K562 (cell line): ENCODE measurements around the gene SLC17A9. TPM values are rescaled to one million over a fixed set of nuclear protein-coding genes. Genes with fewer than 3 reads are reported as not detected.

ENCODE experiments used
- ATAC-seq: fragments of 200-7000 bp; cut with Tn5 transposase; 3 replicates; pipeline ENCODE4 v1.9.1; 2020; ENCODE audit warnings: moderate library complexity
- BruUV-seq: library from RNA; stranded (reverse); fragments of 400-500 nt; replicated peaks from 2 replicates; lab custom pipeline; 2021; lab: Mats Ljungman, UMichigan
- CTCF ChIA-PET: fragments of 300-600 bp; formaldehyde crosslinking; extraction: SDS; loops from one replicate; lab custom pipeline; 2021; ENCODE audit warnings: low intra/inter-chr PET ratio; lab: Yijun Ruan, JAX
- POLR2A ChIA-PET: fragments of 300-600, 350-650 bp; sonication (Branson Sonifier 250); formaldehyde crosslinking; extraction: SDS; loops from one replicate; lab custom pipeline; 2021; ENCODE audit warnings: antibody characterized with exemption, inconsistent platforms; lab: Yijun Ruan, JAX
- DNase-seq, 4 experiments: peaks; one replicate each; pipeline versions ENCODE4 v3.0.0 to v3.0.0-alpha.2; 2011 to 2018; ENCODE audit warnings: low spot score in 3 of 4, mixed read lengths in 3 of 4; ENCODE audit errors: extremely low read depth in 1 of 4
- FAIRE-seq: peaks from 2 replicates; lab custom pipeline; 2011; peaks lifted over from hg19 to GRCh38; lab: Jason Lieb, UNC
- H2AFZ ChIP-seq: 2 replicates; pipeline ENCODE4 v1.6.0; 2011; ENCODE audit warnings: low read depth, low read length, control low read depth, inconsistent platforms
- H3K27ac ChIP-seq: fragments of 200-600 bp; 3 replicates; pipeline ENCODE4 v1.8.0; 2011; ENCODE audit warnings: low read depth, mild to moderate bottlenecking, control low read depth, inconsistent platforms, low read length, moderate library complexity, mixed read lengths; ENCODE audit errors: extremely low read depth
- H3K27me3 ChIP-seq, 2 experiments: fragments of 300-600 bp in 1 of 2; 2 replicates in 1 of 2; 3 replicates in 1 of 2; pipeline versions ENCODE4 v1.6.0 to v1.8.0; 2011; ENCODE audit warnings: inconsistent platforms in 2 of 2, low read length in 2 of 2, mild to moderate bottlenecking in 1 of 2, mixed read lengths in 1 of 2, moderate library complexity in 1 of 2; ENCODE audit not compliant: control insufficient read depth in 2 of 2, insufficient read depth in 2 of 2
- H3K36me3 ChIP-seq: fragments of 300-600 bp; 3 replicates; pipeline ENCODE4 v1.8.0; 2011; ENCODE audit warnings: mild to moderate bottlenecking, low read length, inconsistent platforms; ENCODE audit not compliant: control insufficient read depth, insufficient read depth
- H3K4me1 ChIP-seq, 2 experiments: fragments of 200-600 bp in 1 of 2; replicated peaks in 1 of 2; 2 replicates in 1 of 2; 3 replicates in 1 of 2; pipeline versions ENCODE4 v1.5.1 to v1.8.0; 2011; ENCODE audit warnings: inconsistent platforms in 2 of 2, low read length in 2 of 2, mild to moderate bottlenecking in 1 of 2, mixed read lengths in 1 of 2, moderate library complexity in 1 of 2; ENCODE audit not compliant: control insufficient read depth in 2 of 2, insufficient read depth in 2 of 2
- H3K4me2 ChIP-seq: 2 replicates; pipeline ENCODE4 v1.6.1; 2011; ENCODE audit warnings: low read length, control low read depth, inconsistent platforms, mixed read lengths; ENCODE audit not compliant: insufficient read depth
- H3K4me3 ChIP-seq: fragments of 200-600 bp; sonication (generic), shearing (Covaris generic); 2 replicates; pipeline ENCODE4 v1.5.1; 2016; ENCODE audit warnings: control low read depth, inconsistent platforms
- H3K79me2 ChIP-seq: fragments of 200-600 bp; 3 replicates; pipeline ENCODE4 v1.8.0; 2011; ENCODE audit warnings: low read length, inconsistent platforms; ENCODE audit not compliant: control insufficient read depth, insufficient read depth
- H3K9ac ChIP-seq, 2 experiments: 2 replicates each; pipeline versions ENCODE4 v1.6.0 to v1.6.1; 2011; ENCODE audit warnings: low read depth in 2 of 2, low read length in 2 of 2, control low read depth in 1 of 2, inconsistent platforms in 1 of 2, mild to moderate bottlenecking in 1 of 2, mixed read lengths in 1 of 2; ENCODE audit not compliant: insufficient read depth in 1 of 2
- H3K9me1 ChIP-seq: one replicate; pipeline ENCODE4 v1.6.0; 2011; ENCODE audit warnings: inconsistent platforms, mild to moderate bottlenecking, low read length, moderate library complexity; ENCODE audit not compliant: control insufficient read depth, insufficient read depth
- H3K9me3 ChIP-seq: replicated peaks from 2 replicates; pipeline ENCODE4 v1.5.1; 2011; ENCODE audit warnings: low read depth, low read length, inconsistent platforms; ENCODE audit not compliant: control insufficient read depth, insufficient read depth
- H4K20me1 ChIP-seq: replicated peaks from 2 replicates; pipeline ENCODE4 v1.6.1; 2011; ENCODE audit warnings: low read length, inconsistent platforms, mixed read lengths; ENCODE audit not compliant: control insufficient read depth, insufficient read depth
- KLF1 ChIP-seq: fragments of 450-650 bp; IDR thresholded peaks from 2 replicates; pipeline ENCODE4 v1.6.1; 2016; ENCODE audit warnings: missing genetic modification characterization, missing compliant biosample characterization
- MEIS2 ChIP-seq: fragments of 450-650 bp; IDR thresholded peaks from 2 replicates; pipeline ENCODE4 v1.6.1; 2014; ENCODE audit warnings: mild to moderate bottlenecking; ENCODE audit not compliant: partially characterized antibody
- NONO ChIP-seq, 2 experiments: fragments of 200-400 bp in 1 of 2; fragments of 450-650 bp in 1 of 2; formaldehyde crosslinking in 1 of 2; IDR thresholded peaks; 2 replicates each; pipeline ENCODE4 v1.6.1; 2017; ENCODE audit warnings: low read depth in 2 of 2, mild to moderate bottlenecking in 2 of 2, moderate library complexity in 2 of 2, low read length in 1 of 2
- NR1H2 ChIP-seq: sonication (generic); formaldehyde crosslinking; IDR thresholded peaks from 2 replicates; pipeline ENCODE4 v1.4.0; 2020; ENCODE audit warnings: mild to moderate bottlenecking, missing genetic modification reagents
- TCF3 ChIP-seq: sonication (generic); formaldehyde crosslinking; IDR thresholded peaks from 2 replicates; pipeline ENCODE4 v1.4.0; 2020; ENCODE audit warnings: mild to moderate bottlenecking, missing genetic modification reagents
- ZNF668 ChIP-seq: fragments of 250-450 bp; sonication (Bioruptor Pico); IDR thresholded peaks from 2 replicates; pipeline ENCODE4 v1.8.0; 2022; ENCODE audit warnings: mild to moderate bottlenecking, inconsistent platforms
- WGBS: fragments of 100-300 bp; shearing (Covaris generic); methylation state at CpG from one replicate; pipeline ENCODE4 v1.1.6; 2016; ENCODE audit warnings: low coverage, mixed read lengths; ENCODE audit not compliant: insufficient coverage; ENCODE audit errors: missing lambda C conversion rate; 5-methylcytosine and 5-hydroxymethylcytosine counted together
- in situ Hi-C: fragments of 300-500 bp; cut with MboI; formaldehyde crosslinking; loops from 4 replicates; pipeline ENCODE4 v1.15.0; 2018; ENCODE audit warnings: inconsistent platforms, mixed read lengths
- intact Hi-C: fragments of 100-400 bp; cut with micrococcal nuclease; formaldehyde crosslinking; loops from 2 replicates; pipeline ENCODE4 v1.14.2; 2022
- polyA plus RNA-seq, 8 experiments: library from polyadenylated mRNA; depleted of rRNA in 4 of 8; stranded (reverse) in 5 of 8; unstranded in 3 of 8; fragments of >200 nt; fragmentation: Nextera tagmentation in 2 of 8; fragmentation: Illumina TruSeq in 1 of 8; extraction: Ambion mirVana in 2 of 8; extraction: Trizol in 1 of 8; gene quantifications; 2 replicates each; pipeline versions ENCODE4 v1.2.1 to v1.2.3, GENCODE V29; 2011 to 2014; ENCODE audit warnings: inconsistent platforms in 1 of 8, missing spikeins in 1 of 8
- total RNA-seq, 7 experiments: library from RNA; depleted of rRNA in 6 of 7; stranded (reverse); fragments of >200 nt in 6 of 7; fragmentation: Illumina TruSeq in 2 of 7; extraction: Trizol in 2 of 7; gene quantifications; 2 replicates each; pipeline versions ENCODE4 v1.2.1 to v1.2.3, GENCODE V29; 2011 to 2021; ENCODE audit warnings: low replicate concordance in 1 of 7

The SLC17A9 gene
- total and polyA plus RNA-seq, 9 of the 15 experiments (the other 6 are each of a cell fraction or from before 2014, with no cell fraction given), result 0.04 to 0.31 TPM; not detected in 7

GRCh38 chr20:62971211-62971949, 18.9 kb downstream of the SLC17A9 start:
- peak; percentile 84 for FAIRE-seq
- no peaks in the 10 kb centered on the region for H3K79me2 ChIP-seq
- no peak overlapping the region for H3K4me2 ChIP-seq
- intact Hi-C loops (no loop called here), in situ Hi-C loops (no loop called here)
- H4K20me1 ChIP-seq, result no peaks in the 10 kb centered on the region; the same call in 1 of the 2 replicates
- H3K4me3 ChIP-seq, result no peak overlapping the region
- H3K27me3 ChIP-seq, result peaks cover 27 to 94% of the 10 kb centered on the region in 2 experiments
- no peak for ATAC-seq
- no peaks in the 10 kb centered on the region for H3K9me3 ChIP-seq
- H3K4me1 ChIP-seq, result peaks cover 0 to 41% of the 10 kb centered on the region in 2 experiments; a peak in 3 of 5 replicates
- H3K36me3 ChIP-seq, result no peaks in the 10 kb centered on the region
- BruUV-seq, result no TSS peak
- H2AFZ ChIP-seq, result no peak overlapping the region
- no peak for DNase-seq
- POLR2A ChIA-PET, result interaction anchor here (0.6 to 1.0 kb wide), 4 partner anchors 9 to 46 kb away, joined by 3 to 5 read pairs (median 4); no protein-coding TSS in a partner anchor
- TF ChIP-seq MEIS2, result no peak
- TF ChIP-seq ZNF668, result no peak
- TF ChIP-seq NR1H2 (CRISPR knock-in tag), result no peak
- TF ChIP-seq TCF3 (CRISPR knock-in tag), result no peak
- no peak for TF ChIP-seq NONO (IDR thresholded peaks at IDR 0.05; ENCODE audit: low read depth in 2 of 2, low read length in 1 of 2)
- TF ChIP-seq KLF1 (tag), result no peak
- TF ChIP-seq, all 486 proteins: peak for 0
- CTCF ChIA-PET, result interaction anchor here (0.6 to 1.5 kb wide), 2 partner anchors 36 to 37 kb away, joined by 3 to 16 read pairs; no protein-coding TSS in a partner anchor
- Histone ChIP-seq H3K9me1 (no peaks in the 10 kb centered on the region), H3K27ac (no peak overlapping the region), H3K9ac (no peak overlapping the region)
- 25% methylated on average over 10 of the region's 10 CpGs for WGBS
